ENCODE data around the gene BAD.

DNA sequence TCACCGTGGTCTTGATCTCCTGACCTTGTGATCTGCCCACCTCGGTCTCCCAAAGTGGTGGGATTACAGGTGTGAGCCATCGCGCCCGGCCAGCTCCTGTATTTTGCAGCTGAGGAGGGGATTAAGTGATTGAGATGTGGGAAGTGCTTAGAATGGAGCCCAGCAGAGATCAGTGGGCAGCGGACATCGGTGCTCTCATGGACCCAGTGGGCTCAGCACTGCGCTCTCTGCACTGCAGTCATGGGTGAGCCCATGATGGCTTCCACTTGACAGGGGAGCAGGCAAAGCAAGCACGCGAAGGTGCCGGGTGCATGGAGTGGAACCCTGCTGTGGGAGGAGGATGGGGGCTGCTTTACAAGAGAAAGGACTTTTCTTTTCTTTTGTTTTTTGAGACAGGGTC is 46.4 kb upstream of the BAD start:
- TF ChIP-seq MAX (CRISPR knock-in tag; IDR thresholded peaks at IDR 0.05) (no peak), CTCF (IDR thresholded peaks at IDR 0.05) (no peak), FOXP1 (CRISPR knock-in tag; IDR thresholded peaks at IDR 0.05; ENCODE audit: borderline replicate concordance) (no peak), ZNF138 (CRISPR knock-in tag; conservative IDR thresholded peaks at IDR 0.05) (no peak), TEAD4 (CRISPR knock-in tag; IDR thresholded peaks at IDR 0.05) (no peak), OVOL2 (CRISPR knock-in tag; IDR thresholded peaks at IDR 0.05; ENCODE audit: borderline replicate concordance) (no peak), CREB1 (CRISPR knock-in tag; IDR thresholded peaks at IDR 0.05) (no peak), ELF4 (CRISPR knock-in tag; IDR thresholded peaks at IDR 0.05; ENCODE audit: low read depth) (no peak), KAT7 (CRISPR knock-in tag; IDR thresholded peaks at IDR 0.05; ENCODE audit: borderline replicate concordance) (no peak), SP1 (CRISPR knock-in tag; conservative IDR thresholded peaks at IDR 0.05) (no peak), CBFB (CRISPR knock-in tag; IDR thresholded peaks at IDR 0.05; ENCODE audit: low read depth) (no peak)
- TF ChIP-seq, protein P1, sequence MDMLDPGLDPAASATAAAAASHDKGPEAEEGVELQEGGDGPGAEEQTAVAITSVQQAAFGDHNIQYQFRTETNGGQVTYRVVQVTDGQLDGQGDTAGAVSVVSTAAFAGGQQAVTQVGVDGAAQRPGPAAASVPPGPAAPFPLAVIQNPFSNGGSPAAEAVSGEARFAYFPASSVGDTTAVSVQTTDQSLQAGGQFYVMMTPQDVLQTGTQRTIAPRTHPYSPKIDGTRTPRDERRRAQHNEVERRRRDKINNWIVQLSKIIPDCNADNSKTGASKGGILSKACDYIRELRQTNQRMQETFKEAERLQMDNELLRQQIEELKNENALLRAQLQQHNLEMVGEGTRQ (CRISPR knock-in tag; IDR thresholded peaks at IDR 0.05) = no peak
- TF ChIP-seq, protein P2, sequence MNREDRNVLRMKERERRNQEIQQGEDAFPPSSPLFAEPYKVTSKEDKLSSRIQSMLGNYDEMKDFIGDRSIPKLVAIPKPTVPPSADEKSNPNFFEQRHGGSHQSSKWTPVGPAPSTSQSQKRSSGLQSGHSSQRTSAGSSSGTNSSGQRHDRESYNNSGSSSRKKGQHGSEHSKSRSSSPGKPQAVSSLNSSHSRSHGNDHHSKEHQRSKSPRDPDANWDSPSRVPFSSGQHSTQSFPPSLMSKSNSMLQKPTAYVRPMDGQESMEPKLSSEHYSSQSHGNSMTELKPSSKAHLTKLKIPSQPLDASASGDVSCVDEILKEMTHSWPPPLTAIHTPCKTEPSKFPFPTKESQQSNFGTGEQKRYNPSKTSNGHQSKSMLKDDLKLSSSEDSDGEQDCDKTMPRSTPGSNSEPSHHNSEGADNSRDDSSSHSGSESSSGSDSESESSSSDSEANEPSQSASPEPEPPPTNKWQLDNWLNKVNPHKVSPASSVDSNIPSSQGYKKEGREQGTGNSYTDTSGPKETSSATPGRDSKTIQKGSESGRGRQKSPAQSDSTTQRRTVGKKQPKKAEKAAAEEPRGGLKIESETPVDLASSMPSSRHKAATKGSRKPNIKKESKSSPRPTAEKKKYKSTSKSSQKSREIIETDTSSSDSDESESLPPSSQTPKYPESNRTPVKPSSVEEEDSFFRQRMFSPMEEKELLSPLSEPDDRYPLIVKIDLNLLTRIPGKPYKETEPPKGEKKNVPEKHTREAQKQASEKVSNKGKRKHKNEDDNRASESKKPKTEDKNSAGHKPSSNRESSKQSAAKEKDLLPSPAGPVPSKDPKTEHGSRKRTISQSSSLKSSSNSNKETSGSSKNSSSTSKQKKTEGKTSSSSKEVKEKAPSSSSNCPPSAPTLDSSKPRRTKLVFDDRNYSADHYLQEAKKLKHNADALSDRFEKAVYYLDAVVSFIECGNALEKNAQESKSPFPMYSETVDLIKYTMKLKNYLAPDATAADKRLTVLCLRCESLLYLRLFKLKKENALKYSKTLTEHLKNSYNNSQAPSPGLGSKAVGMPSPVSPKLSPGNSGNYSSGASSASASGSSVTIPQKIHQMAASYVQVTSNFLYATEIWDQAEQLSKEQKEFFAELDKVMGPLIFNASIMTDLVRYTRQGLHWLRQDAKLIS (CRISPR knock-in tag; IDR thresholded peaks at IDR 0.05; ENCODE audit: borderline replicate concordance) = no peak
